NAMALWA (cell line): ENCODE results near the gene RAB44.

Experiments used
- DNase-seq: peaks from one replicate; pipeline ENCODE4 v3.0.0-alpha.2; 2015; ENCODE audit warnings: low spot score

Gene RAB44

GRCh38 chr6:36752886-36753506 is 55.4 kb downstream of the RAB44 start:
- peak; percentile 75 for DNase-seq

DNA sequence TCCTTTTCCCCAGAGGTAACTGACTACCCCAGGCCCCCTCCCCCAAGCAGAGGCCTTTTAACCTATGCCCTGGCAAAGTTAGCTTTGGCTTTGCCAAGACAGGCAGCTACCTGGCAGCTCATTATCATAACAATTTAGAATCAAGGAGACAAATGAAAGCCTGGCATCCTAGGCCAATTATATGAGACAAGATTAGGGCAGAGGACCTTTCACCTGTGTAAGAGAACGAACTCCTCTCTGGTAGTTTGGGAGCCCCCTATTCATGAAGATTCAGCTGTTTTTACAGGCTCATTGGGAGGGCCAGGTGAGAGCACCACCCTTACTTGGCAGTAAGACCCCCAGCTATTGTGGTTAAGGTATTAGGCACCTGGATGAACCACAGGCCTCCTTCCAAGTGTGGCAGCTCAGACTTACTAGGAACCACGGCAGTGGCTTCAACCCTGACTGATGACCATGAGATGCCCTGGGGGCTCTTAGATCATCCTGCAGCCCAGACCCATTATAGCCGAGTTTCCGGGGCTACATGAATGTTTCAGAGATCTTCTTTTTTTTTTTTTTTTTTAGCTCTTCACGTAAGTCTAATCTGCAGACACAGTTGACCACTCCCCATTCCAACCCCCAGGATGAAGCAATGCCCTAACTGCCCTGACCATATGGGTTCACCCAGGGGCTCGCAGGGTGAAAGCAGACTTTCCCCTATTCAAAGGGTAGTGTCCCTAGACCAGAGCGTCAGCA is 56.2 kb downstream of the RAB44 start:
- peak; percentile 26 for DNase-seq

DNA sequence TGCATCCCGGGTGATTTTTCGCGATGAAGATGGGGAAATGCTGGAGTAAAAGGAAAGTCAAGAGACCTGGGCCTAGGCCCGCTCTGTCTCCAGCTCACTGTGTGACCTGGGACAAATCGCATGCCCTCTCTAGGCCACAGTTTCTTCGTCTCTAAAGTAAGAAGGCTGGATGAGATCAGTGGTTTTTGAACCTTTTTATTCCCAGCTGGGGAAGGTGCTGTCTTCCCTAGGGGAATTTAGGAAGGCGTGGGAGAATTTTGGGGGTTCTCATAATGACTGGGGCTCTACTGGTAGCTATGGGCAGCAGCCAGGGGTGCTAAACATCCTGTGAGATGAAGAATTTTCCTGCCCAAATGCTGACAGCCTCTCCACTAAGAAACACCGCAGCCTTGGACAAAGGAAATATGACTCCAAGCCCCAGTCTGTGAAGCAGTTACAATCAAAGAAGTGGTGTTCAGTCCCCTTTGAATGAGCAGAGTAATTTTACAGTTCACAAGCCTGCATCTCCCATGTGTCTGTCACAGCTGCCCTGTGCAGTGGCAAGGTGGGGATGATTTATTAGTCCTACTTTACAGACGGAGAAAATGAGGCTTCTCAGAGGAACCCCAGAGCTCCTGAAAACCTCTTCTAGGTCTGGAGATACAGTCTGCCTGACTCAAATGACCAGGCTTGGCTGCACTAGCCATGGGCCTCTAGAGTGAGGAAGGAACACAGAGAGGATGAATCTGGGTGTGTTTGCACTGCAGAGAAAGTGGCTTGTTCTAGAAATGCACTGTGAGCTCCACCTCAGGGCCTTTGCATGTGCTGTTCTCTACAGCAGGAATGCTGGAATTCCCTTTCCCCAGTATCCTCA is 57.2 kb downstream of the RAB44 start:
- peak; percentile 49 for DNase-seq

DNA sequence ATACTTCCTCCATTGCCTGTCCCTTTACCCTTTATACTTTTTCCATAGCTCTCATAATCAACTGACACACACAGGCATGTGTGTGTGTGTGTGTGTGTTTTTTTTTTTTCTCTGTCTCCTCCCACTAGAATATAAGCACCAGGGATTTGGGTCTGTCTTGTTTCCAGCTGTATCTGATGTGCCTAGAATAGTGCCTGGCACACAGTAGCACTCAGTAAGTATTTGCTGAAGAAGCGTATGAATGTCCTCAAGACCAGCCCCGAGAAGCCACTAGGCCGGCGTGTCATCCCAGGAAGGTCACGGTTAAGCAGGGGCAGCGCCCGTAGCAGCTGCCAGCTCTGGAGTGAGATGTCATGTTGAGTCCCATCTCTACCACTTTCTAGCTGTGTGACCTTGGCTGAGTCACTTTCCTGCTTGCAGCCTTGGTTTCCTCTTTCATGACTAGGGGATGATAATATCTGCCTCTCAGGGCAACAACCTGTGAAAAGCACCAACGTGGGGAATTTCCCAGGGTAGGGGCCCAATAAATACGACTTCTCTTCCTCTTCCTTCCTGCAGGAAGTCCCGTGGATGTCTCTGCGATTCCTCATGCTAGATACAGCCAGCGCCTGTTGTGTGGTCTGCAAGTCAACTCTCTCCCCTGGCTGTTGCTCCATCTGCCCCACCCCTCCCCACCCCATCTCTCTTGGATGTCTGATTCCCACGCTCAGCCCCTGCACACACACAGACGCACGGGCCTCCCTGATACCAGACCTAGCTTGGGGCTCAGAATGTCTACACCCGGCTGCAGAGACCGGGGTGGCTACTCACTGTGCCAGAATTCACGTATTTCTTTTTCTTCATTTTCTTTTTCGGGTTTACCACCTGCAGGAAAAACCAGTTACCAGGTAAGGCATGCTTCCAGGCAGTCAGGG is 58.1 kb downstream of the RAB44 start:
- peak; percentile 80 for DNase-seq

GRCh38 chr6:36756786-36757185 is 59.2 kb downstream of the RAB44 start:
- peak; percentile 61 for DNase-seq

GRCh38 chr6:36757206-36757605 is 59.6 kb downstream of the RAB44 start:
- DNase-seq: peak; percentile 89

GRCh38 chr6:36757943-36758508 is 60.4 kb downstream of the RAB44 start:
- DNase-seq: no peak

GRCh38 chr6:36758516-36759147 is 61.0 kb downstream of the RAB44 start:
- peak; percentile 24 for DNase-seq

GRCh38 chr6:36759148-36759759 is 61.6 kb downstream of the RAB44 start:
- peak; percentile 85 for DNase-seq

DNA sequence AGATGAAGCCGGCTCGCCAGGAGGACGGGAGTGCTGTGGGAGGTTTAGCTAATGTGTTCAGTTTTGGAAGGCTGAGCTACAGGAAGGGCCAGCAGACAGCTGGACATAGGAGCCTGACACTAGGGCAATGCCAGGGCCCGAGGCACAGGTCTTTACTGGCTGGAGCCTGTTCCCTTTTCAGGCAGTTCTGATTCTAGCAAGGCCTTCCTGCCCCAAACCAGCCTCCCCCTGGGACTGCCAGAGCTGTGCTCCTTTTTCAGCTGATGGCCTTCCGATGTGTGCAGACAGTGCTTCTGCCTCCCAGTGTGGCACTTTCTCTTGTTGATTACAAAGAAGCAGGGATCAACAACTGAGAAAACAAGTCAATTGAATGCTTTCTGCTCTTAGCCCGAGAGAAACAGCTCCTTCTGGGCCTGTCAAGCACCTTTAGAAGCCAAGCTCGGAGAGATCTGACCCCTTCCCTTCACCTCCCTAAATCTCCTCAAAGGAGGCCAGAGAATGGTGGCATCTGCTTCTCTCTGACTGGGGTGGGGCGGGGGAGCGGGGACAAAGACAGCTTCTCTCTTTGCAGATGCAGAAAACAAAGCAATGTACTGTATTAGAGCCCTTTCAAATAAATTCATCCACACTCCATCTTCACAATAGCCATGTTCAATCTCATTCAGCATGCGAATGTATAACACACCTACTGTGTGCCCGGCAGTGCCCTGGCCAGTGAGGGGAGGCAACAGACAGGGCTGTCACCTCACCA is 63.2 kb downstream of the RAB44 start:
- no peak for DNase-seq

DNA sequence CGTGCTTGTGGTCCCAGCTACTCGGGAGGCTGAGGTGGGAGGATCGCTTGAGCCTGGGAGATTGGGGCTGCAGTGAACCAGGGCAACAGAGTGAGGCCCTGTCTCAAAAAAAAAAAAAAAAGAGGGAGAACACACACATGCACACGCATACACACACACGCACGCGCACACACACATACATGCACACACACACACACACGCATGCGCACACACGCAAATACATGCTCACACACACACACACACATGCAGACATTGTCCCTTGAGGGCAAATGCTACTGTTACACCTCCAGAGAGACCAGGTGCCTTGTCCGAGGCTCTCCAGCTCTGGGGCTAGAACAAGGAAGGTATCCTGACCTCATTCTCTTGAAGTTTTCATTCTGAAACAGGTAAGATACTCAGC is 64.5 kb downstream of the RAB44 start:
- no peak for DNase-seq

DNA sequence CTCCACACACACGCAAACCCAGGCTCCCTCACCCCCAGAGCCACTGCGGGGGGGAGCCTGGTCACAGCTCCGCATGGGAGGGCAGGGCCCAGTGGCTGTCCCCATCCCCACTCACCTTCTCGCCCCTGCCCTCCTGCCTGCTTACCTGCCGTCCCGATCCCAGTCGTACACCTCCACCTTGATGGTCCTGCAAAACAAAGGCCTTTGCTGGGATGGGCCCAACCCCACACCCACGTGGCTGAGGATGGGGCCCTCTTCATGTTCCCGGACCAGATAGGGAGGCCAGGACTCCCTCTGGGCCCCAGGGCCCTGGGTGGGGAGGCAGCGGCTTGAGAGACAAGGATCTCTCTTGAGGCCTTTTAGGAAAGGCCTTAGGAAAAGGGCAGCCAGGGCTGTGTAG is 67.6 kb downstream of the RAB44 start:
- DNase-seq: peak; percentile 21

DNA sequence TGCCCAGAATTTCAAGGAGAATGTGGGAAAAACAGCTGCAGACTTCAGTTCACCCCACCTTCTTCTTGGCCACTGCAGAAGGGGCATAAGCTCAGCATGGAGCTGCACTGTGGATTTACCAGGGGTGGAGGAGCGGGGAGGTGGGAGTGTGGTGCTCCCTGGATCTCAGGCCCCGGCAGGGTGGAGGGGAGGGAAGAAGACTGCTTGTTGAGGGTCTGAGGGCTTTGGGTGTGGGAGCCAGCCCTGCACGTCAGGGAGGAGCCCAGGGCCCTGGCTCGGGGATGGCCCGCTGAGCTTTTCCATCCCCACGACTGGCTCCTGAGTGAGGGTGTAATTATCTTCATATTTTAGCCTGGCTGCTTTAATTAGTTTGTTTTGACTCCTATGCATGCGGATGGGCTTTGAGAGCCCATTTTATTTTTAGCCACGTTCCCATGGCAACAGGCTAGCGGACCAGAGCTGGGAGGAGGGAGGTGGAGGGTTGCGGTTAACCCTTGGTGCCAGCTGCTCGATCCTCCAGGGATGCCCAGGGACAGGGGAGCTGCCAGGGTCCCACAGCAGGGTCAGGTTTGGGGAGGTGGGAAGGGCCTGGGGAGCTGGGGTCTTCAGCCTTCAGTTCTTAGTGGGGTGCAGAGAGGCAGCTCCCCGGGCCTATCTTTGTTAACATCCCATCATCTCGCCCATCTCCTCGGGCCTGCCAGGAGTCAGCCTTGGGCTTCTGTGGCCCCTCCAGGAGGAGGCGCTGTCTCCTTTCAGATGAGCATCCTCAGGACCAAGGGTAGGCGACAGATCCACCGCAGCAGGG is 68.2 kb downstream of the RAB44 start:
- DNase-seq: peak; percentile 95

- DNase-seq: peak; percentile 80
Observed at GRCh38 chr6:36766399-36766945, 68.8 kb downstream of the RAB44 start.

GRCh38 chr6:36769183-36769675 is 71.6 kb downstream of the RAB44 start:
- no peak for DNase-seq

DNA sequence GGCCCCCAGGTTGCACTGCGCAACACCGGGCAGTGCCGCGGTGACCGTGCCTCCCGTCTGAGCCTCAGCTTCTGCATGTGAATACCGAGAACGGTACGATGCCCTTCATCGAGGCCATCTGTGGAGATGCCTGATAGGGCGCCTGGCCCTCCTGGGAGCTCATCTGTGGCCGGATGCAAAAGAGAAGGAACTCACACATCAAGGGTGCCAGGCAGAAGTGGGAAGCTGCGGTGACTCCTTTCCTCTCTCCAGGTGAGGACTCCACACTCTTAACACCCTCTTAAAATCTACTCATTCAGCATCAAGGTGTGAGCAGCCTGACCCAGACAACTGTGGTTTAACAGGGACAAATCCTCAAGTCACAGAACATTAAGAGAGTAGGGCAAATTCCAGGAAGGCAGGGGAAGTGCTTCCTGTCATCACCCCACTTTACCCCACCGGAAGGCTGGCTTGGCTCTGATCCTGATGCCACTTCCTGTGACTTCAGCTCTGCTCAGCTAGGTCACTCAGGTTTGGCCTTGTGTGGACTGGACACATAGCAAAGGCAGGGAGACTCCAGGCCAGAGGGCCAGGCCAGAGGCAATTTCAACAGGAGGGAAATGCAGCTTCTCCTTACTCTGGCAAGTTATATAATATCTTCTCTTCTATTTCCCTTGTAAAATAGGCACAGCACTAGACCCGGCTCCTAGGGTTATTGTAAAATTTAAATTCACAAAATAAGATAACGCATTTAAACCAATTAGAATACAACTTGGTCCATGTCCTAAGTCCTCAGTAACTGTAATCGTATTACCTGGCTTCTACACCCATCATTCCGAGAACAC is 72.3 kb downstream of the RAB44 start:
- DNase-seq: peak; percentile 54

DNA sequence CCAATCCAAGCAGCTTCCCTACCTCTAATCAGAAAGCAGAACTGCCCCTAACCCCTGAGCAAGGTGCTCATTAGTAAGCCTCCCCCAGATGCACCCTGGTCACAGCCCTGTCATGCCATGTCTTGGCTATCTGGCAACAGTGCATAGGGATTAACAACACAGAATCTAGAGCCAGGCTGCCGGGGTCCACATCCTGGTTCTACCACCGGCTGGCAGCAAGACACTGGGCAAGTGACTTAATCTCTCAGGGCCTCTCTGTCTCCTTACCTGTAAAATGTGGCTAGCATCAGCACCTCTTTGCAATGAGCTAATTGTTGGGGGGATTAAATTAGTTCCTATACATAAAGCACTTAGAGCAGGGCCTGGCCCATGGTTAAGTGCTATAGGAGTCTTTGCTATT is 73.5 kb downstream of the RAB44 start:
- no peak for DNase-seq

GRCh38 chr6:36772397-36772796 is 74.8 kb downstream of the RAB44 start:
- DNase-seq: no peak
